ENCODE results near the gene CTPS2. TPM values are rescaled to one million over a fixed set of nuclear protein-coding genes. Genes with fewer than 3 reads are reported as not detected.

The CTPS2 gene
- total RNA-seq, 1 experiment from 2014 or later = 3.8 TPM

DNA sequence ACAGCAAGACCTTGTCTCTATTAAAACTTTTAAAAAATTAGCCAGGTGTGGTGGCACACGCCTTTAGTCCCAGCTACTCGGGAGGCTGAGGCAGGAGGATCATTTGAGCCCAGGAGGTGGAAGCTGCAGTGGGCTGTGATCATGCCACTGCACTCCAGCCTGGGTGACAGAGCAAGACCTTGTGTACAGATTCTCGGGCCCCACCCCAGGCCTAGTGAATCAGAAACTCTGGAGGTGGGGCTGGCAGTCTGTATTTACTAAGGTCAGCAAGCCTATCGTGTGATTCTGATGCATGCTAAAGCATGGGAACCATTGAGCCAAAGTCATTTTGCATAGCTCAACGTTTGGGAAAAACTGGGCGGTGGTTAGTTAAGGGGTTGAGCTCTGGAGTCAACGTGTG lies 59.0 kb downstream of the CTPS2 start:
- ATAC-seq (no peak), DNase-seq (ENCODE audit: low read depth, low spot score) (no peak)
- TF ChIP-seq SIN3A (IDR thresholded peaks at IDR 0.05; ENCODE audit: borderline replicate concordance, insufficient read depth, low read depth, low read length) (no peak), POLR2AphosphoS5 (IDR thresholded peaks at IDR 0.05; ENCODE audit: low read depth, low read length) (no peak), REST (IDR thresholded peaks at IDR 0.05; ENCODE audit: insufficient read depth in 1 of 2, low read depth in 2 of 2, low read length in 1 of 2) (no peak), CTCF (IDR thresholded peaks at IDR 0.05) (no peak), TCF7L2 (IDR thresholded peaks at IDR 0.05; ENCODE audit: low read depth, low read length) (no peak)
- no TSS peak for BruUV-seq (replicated peaks)
- CTCF ChIA-PET = no interaction called here
- no peaks in the 10 kb centered on the region for H3K27me3 ChIP-seq (ENCODE audit: control insufficient read depth, insufficient read depth, low read length)
- H3K4me1 ChIP-seq (ENCODE audit: control insufficient read depth, insufficient read depth, low read length) = no peaks in the 10 kb centered on the region
- intact Hi-C loops (cut with micrococcal nuclease; ENCODE audit: unreplicated experiment) = no loop called here
- no peak overlapping the region for H3K4me3 ChIP-seq (ENCODE audit: low read depth in 2 of 2, low read length in 2 of 2)
- no peak overlapping the region for H3K27ac ChIP-seq (ENCODE audit: low read length)
- in situ Hi-C loops (cut with HindIII; ENCODE audit: low pct_unique_long_range_greater_than_20kb, low sequenced_read_pairs) = no loop called here
- no peaks in the 10 kb centered on the region for H3K9me3 ChIP-seq (ENCODE audit: control insufficient read depth, insufficient read depth, low read depth, low read length)
- POLR2A ChIA-PET = no interaction called here
- H3K36me3 ChIP-seq (ENCODE audit: control insufficient read depth, insufficient read depth, low read length) = no peaks in the 10 kb centered on the region

DNA sequence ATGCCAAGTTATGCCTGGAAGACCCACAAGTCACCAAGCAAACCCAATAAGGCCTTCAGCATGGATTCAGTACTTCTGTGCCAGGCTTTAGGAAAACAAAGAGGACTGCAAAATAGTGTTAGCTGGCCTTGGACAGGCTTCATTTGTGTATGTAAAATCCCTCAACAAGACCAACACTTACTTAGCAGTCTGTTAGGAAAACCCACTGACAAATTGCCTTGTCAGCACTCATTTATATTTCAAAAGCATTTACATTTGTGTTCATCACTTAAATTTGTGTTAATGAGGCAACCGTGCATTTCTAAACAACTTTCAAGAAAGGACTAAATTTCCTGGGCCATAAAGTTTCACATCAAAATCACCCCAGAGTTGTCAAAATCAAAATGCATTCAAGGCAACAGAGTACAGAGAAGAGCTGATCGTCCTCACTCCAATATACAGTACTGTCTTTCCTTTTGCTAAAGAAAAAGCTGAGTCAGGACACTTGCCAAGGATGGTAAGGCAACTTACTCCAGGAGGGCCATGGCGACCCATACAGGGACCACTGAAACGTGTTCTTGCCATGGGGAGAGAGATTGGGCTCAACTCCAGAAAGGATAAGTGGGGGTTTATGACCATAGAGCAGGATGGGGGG lies 61.0 kb downstream of the CTPS2 start:
- CTCF ChIA-PET = no interaction called here

More for the DNA sequence above, 61.0 kb downstream of the CTPS2 start:
- Histone ChIP-seq H3K27ac (ENCODE audit: low read length) (no peak overlapping the region), H3K36me3 (ENCODE audit: control insufficient read depth, insufficient read depth, low read length) (no peaks in the 10 kb centered on the region), H3K4me1 (ENCODE audit: control insufficient read depth, insufficient read depth, low read length) (no peaks in the 10 kb centered on the region), H3K9me3 (ENCODE audit: control insufficient read depth, insufficient read depth, low read depth, low read length) (no peaks in the 10 kb centered on the region), H3K27me3 (ENCODE audit: control insufficient read depth, insufficient read depth, low read length) (no peaks in the 10 kb centered on the region), H3K4me3 (ENCODE audit: low read depth in 2 of 2, low read length in 2 of 2) (no peak overlapping the region)
- TF ChIP-seq REST (IDR thresholded peaks at IDR 0.05; ENCODE audit: insufficient read depth in 1 of 2, low read depth in 2 of 2, low read length in 1 of 2) = no peak
- no peak for TF ChIP-seq CTCF (IDR thresholded peaks at IDR 0.05)
- no peak for TF ChIP-seq SIN3A (IDR thresholded peaks at IDR 0.05; ENCODE audit: borderline replicate concordance, insufficient read depth, low read depth, low read length)
- no peak for TF ChIP-seq POLR2AphosphoS5 (IDR thresholded peaks at IDR 0.05; ENCODE audit: low read depth, low read length)
- no peak for TF ChIP-seq TCF7L2 (IDR thresholded peaks at IDR 0.05; ENCODE audit: low read depth, low read length)
- in situ Hi-C loops (cut with HindIII; ENCODE audit: low pct_unique_long_range_greater_than_20kb, low sequenced_read_pairs) = no loop called here
- intact Hi-C loops (cut with micrococcal nuclease; ENCODE audit: unreplicated experiment) = no loop called here
- no TSS peak for BruUV-seq (replicated peaks)
- no peak for ATAC-seq
- POLR2A ChIA-PET = no interaction called here
- no peak for DNase-seq (ENCODE audit: low read depth, low spot score)

Measured in Panc1 (cell line).